Left cardiac atrium (tissue), 4 donors: ENCODE data around the gene FBXO28. TPM values are rescaled to one million over a fixed set of nuclear protein-coding genes. Genes with fewer than 3 reads are reported as not detected.
"Not testable (repeated sequence)": the region's sequence is repeated elsewhere in the genome, so short reads cannot be mapped to it uniquely, and the experiment has no call there.

Source experiments
- ATAC-seq, 2 donors: fragments of 200-7000 bp; cut with Tn5 transposase; one replicate each; pipeline ENCODE4 v1.9.1; 2020; ENCODE audit warnings: mild to moderate bottlenecking in 2 of 2, moderate library complexity in 2 of 2
- DNase-seq: peaks from one replicate; pipeline ENCODE4 v3.0.0-alpha.2; 2020
- intact Hi-C, 2 donors: fragments of 100-400 bp; cut with DNase I; formaldehyde crosslinking; loops; one replicate each; pipeline versions ENCODE4 v1.14.1 to v1.15.1; 2022 to 2023
- total RNA-seq, 2 donors: library from RNA; stranded (reverse); fragmentation: NEBNext Ultra II Directional; extraction: Animal tissue kit (Norgen Biotek cat#: 25700); gene quantifications; one replicate each; pipeline ENCODE4 v1.2.1, GENCODE V29; 2021
- donor health status: DM: no; HTN: yes; CAD: no.
- donor health status: DM: no; HTN: yes; CAD: no; lungs with severe emphysema.
- donor health status: DM: yes; HTN: yes; CAD: no.
- donor health status: Dilated cardiomyopathy.

Gene FBXO28
- total RNA-seq, 2 donors from 2014 or later = 17.3 to 20.1 TPM

GRCh38 chr1:224203243-224204016 is 89.5 kb downstream of the FBXO28 start:
- intact Hi-C loops = no loop called here
- DNase-seq = peak; percentile 43
- peak; percentile 60 for ATAC-seq

GRCh38 chr1:224205438-224205840 is 91.5 kb downstream of the FBXO28 start:
- peak; percentile 31 to 57 for ATAC-seq
- intact Hi-C loops = no loop called here
- no peak for DNase-seq

GRCh38 chr1:224205931-224206538 is 92.1 kb downstream of the FBXO28 start:
- intact Hi-C loops, DNase-seq: not testable (repeated sequence)

GRCh38 chr1:224211206-224211962 is 97.5 kb downstream of the FBXO28 start:
- ATAC-seq (peak; percentile 21 to 67), DNase-seq (no peak)
- intact Hi-C loops = no loop called here

More at GRCh38 chr1:224205931-224206538, 92.1 kb downstream of the FBXO28 start:
- not testable (repeated sequence) for ATAC-seq

Other genes starting within 250 kb of the FBXO28 start
- 10 to 100 TPM; 59.2 to 64.9 TPM for gene DEGS1, start 69.1 kb downstream of the FBXO28 start, total RNA-seq
- gene NVL, start 216.1 kb downstream of the FBXO28 start, total RNA-seq = 10 to 100 TPM; 10.7 to 11.8 TPM
- gene CNIH4, start 242.8 kb downstream of the FBXO28 start, total RNA-seq = 10 to 100 TPM; 32.3 to 32.8 TPM